HG03442 (cell line): ENCODE data around the gene PRKG1.
"Not testable (repeated sequence)": the region's sequence is repeated elsewhere in the genome, so short reads cannot be mapped to it uniquely, and the experiment has no call there.

Experiments
- ATAC-seq: cut with Tn5 transposase; IDR thresholded peaks from one replicate; pipeline ENCODE4 v1.9.1; 2021; ENCODE audit warnings: mild to moderate bottlenecking, moderate library complexity; ENCODE audit not compliant: unreplicated experiment

PRKG1 gene

GRCh38 chr10:52129410-52130178, 1055.3 kb downstream of the PRKG1 start:
- ATAC-seq: no peak

- ATAC-seq: no peak
Observed at GRCh38 chr10:52135101-52135500, 1060.8 kb downstream of the PRKG1 start.

GRCh38 chr10:52136921-52137320, 1062.6 kb downstream of the PRKG1 start:
- no peak for ATAC-seq

- no peak for ATAC-seq
Observed at GRCh38 chr10:52143338-52143737, 1069.1 kb downstream of the PRKG1 start.

GRCh38 chr10:52145636-52146035, 1071.3 kb downstream of the PRKG1 start:
- ATAC-seq: no peak

GRCh38 chr10:52146766-52147165, 1072.5 kb downstream of the PRKG1 start:
- no peak for ATAC-seq

- no peak for ATAC-seq
Observed at GRCh38 chr10:52170776-52171175, 1096.5 kb downstream of the PRKG1 start.

- no peak for ATAC-seq
Observed at GRCh38 chr10:52172581-52172980, 1098.3 kb downstream of the PRKG1 start.

- ATAC-seq: no peak
Observed at GRCh38 chr10:52185256-52185655, 1111.0 kb downstream of the PRKG1 start.

- ATAC-seq: no peak
Observed at GRCh38 chr10:52187521-52188258, 1113.4 kb downstream of the PRKG1 start.

GRCh38 chr10:52191049-52191448, 1116.8 kb downstream of the PRKG1 start:
- ATAC-seq: no peak

- no peak for ATAC-seq
Observed at GRCh38 chr10:52194191-52194590, 1119.9 kb downstream of the PRKG1 start.

GRCh38 chr10:52194716-52195115, 1120.4 kb downstream of the PRKG1 start:
- ATAC-seq: no peak

GRCh38 chr10:52197098-52197497, 1122.8 kb downstream of the PRKG1 start:
- no peak for ATAC-seq

GRCh38 chr10:52198540-52198939, 1124.3 kb downstream of the PRKG1 start:
- no peak for ATAC-seq

- not testable (repeated sequence) for ATAC-seq
Observed at GRCh38 chr10:52204906-52205305, 1130.6 kb downstream of the PRKG1 start.

GRCh38 chr10:52208365-52208764, 1134.1 kb downstream of the PRKG1 start:
- no peak for ATAC-seq

- ATAC-seq: no peak
Observed at GRCh38 chr10:52210161-52210560, 1135.9 kb downstream of the PRKG1 start.

GRCh38 chr10:52212062-52212461, 1137.8 kb downstream of the PRKG1 start:
- ATAC-seq: no peak

- ATAC-seq: no peak
Observed at GRCh38 chr10:52212802-52213201, 1138.5 kb downstream of the PRKG1 start.

- no peak for ATAC-seq
Observed at GRCh38 chr10:52213321-52213752, 1139.0 kb downstream of the PRKG1 start.

- ATAC-seq: peak; percentile 74
Observed at GRCh38 chr10:52215745-52216361, 1141.6 kb downstream of the PRKG1 start.
